ENCODE measurements around the gene LCORL.

The LCORL gene

DNA sequence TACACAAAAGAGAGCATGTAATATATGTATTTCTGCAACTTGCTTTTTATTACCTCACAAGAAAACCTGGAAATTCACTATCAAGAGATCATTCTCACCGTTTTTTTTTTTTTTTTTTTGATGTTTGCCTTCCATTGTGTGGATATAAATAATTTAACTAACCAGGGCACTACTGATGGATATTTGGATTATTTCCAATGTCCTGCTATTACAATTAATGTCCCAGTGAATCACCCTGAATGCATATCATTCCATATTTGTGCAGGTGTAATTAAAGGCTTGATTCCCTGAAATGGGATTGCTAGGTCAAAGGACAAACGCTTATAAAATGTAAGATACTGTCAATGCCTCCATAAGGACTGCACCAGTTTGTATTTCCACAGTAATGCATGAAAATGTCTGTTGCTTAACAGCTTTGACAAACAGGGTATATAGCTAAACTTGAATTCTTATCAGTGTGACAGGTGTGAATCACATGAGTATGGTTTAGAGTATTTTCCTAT lies 123.0 kb downstream of the LCORL start:
- H3K9me3 ChIP-seq, result no peaks in the 10 kb centered on the region
- H3K4me3 ChIP-seq (ENCODE audit: low read depth, low read length), result no peak overlapping the region
- DNase-seq, result no peak
- H3K27me3 ChIP-seq, result no peaks in the 10 kb centered on the region
- H3K4me1 ChIP-seq, result no peaks in the 10 kb centered on the region
- TF ChIP-seq, protein P1, sequence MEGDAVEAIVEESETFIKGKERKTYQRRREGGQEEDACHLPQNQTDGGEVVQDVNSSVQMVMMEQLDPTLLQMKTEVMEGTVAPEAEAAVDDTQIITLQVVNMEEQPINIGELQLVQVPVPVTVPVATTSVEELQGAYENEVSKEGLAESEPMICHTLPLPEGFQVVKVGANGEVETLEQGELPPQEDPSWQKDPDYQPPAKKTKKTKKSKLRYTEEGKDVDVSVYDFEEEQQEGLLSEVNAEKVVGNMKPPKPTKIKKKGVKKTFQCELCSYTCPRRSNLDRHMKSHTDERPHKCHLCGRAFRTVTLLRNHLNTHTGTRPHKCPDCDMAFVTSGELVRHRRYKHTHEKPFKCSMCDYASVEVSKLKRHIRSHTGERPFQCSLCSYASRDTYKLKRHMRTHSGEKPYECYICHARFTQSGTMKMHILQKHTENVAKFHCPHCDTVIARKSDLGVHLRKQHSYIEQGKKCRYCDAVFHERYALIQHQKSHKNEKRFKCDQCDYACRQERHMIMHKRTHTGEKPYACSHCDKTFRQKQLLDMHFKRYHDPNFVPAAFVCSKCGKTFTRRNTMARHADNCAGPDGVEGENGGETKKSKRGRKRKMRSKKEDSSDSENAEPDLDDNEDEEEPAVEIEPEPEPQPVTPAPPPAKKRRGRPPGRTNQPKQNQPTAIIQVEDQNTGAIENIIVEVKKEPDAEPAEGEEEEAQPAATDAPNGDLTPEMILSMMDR (IDR thresholded peaks at IDR 0.05; ENCODE audit: low read depth, low read length), result no peak
- no peaks in the 10 kb centered on the region; the same call in 1 of the 2 replicates for H3K36me3 ChIP-seq

DNA sequence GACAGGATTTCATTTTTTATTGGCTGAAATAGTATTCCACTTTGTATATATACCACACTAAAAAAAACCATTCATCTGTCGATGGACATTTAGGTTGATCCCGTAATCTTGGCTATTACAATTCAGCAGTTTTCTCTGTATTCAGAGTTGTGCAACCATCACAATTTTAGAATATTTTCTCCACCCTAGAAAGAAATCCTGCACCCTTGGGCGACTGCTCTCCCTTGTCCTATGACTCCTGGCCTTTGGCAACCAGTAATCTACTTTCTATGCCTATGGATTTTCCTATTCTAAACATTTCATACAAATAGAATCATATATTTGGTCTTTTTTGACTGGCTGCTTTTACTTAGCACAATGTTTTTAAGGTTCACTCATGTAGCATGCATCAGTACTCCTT lies 126.1 kb downstream of the LCORL start:
- DNase-seq, result no peak
- Histone ChIP-seq H3K27me3 (no peaks in the 10 kb centered on the region), H3K9me3 (no peaks in the 10 kb centered on the region), H3K4me1 (peaks cover 4% of the 10 kb centered on the region), H3K4me3 (ENCODE audit: low read depth, low read length) (no peak overlapping the region), H3K36me3 (no peaks in the 10 kb centered on the region)
- TF ChIP-seq, protein P1 (IDR thresholded peaks at IDR 0.05; ENCODE audit: low read depth, low read length), result no peak

DNA sequence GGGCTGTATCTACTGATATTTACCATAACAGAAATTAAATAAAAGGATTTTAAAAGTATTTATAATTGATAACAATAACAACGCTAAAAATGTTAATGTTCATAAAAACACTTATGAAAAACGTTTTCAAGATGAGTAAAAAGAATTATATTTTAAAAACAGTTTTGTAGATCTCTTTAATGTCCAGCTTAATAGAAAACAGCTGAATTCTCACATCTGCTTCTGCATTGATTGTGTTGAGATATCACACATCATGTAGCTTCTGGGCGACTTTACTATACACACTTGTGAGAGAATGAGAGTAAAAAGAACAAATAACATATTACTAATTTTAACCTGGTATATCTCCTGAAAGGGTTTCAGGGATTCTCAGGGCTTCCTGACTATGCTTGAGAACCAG lies 127.1 kb downstream of the LCORL start:
- H3K27me3 ChIP-seq, result no peaks in the 10 kb centered on the region
- no peaks in the 10 kb centered on the region for H3K36me3 ChIP-seq
- no peaks in the 10 kb centered on the region for H3K9me3 ChIP-seq
- TF ChIP-seq, protein P1 (IDR thresholded peaks at IDR 0.05; ENCODE audit: low read depth, low read length), result no peak
- no peak for DNase-seq
- no peak overlapping the region for H3K4me3 ChIP-seq (ENCODE audit: low read depth, low read length)
- peaks cover 7% of the 10 kb centered on the region for H3K4me1 ChIP-seq

DNA sequence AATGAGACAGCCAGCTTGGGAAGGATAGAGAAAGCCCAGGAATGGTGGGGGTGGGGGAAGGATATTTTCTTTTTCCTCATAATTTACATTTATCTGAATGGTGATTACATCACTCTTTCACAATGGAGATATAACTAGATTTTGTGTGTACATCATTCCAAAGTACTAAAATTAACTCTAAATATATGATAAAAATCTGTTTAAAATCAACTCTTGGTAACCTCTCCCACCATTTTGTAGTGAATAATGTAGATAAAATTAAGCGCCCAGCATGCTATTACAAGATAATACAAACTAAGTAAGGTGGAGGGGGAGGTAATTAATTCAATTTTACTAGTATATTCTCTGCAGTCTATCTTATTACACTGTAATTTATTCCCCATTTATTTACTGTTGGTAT lies 131.9 kb downstream of the LCORL start:
- TF ChIP-seq, protein P1 (IDR thresholded peaks at IDR 0.05; ENCODE audit: low read depth, low read length), result no peak
- Histone ChIP-seq H3K4me1 (peaks cover 7% of the 10 kb centered on the region), H3K4me3 (ENCODE audit: low read depth, low read length) (no peak overlapping the region), H3K9me3 (no peaks in the 10 kb centered on the region), H3K27me3 (no peaks in the 10 kb centered on the region), H3K36me3 (no peaks in the 10 kb centered on the region)
- no peak for DNase-seq

DNA sequence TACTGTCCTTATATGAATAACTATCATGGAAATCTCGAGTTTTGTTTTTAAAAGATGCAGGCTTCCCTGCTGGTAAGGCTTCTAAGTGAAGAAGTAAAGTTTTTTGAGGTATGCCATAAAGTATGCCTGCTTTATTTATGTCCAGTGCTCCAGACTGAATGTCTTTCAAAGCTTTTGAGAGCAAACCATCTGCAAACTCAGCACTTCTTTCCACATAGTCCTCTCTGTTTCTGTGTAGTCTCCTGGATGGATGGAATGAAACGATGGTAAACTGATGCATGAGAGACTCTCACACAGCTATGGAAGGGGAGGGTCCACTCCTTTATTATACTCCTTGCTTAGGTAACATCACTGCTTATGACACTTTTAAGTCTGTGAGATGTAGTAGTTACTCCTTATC lies 137.0 kb downstream of the LCORL start:
- Histone ChIP-seq H3K4me1 (no peaks in the 10 kb centered on the region; the same call in 1 of the 2 replicates), H3K9me3 (no peaks in the 10 kb centered on the region), H3K27me3 (no peaks in the 10 kb centered on the region), H3K4me3 (ENCODE audit: low read depth, low read length) (no peak overlapping the region), H3K36me3 (peaks cover 10% of the 10 kb centered on the region)
- no peak for DNase-seq
- TF ChIP-seq, protein P1 (IDR thresholded peaks at IDR 0.05; ENCODE audit: low read depth, low read length), result no peak

DNA sequence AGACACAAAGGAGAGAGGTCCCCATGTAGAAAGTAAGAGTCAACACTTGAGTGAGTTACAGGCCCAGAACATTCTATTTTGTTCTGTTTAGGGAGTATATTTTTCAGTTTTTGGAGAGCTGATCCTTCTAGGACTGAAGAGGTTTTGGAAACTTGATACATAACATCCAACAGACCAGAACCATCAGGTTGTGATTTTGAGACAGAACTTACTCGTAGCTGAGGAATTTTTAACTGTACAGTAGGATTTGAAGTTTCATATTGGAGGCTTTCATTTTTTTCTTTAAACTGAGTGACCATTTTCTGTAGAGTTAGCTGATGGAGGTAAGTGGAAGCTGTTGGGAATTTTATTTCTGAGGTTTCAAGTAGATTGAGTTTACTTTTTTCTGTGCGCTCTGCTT lies 137.5 kb downstream of the LCORL start:
- Histone ChIP-seq H3K9me3 (no peaks in the 10 kb centered on the region), H3K27me3 (no peaks in the 10 kb centered on the region), H3K4me3 (ENCODE audit: low read depth, low read length) (no peak overlapping the region), H3K4me1 (no peaks in the 10 kb centered on the region), H3K36me3 (peaks cover 10% of the 10 kb centered on the region)
- no peak for DNase-seq
- TF ChIP-seq, protein P1 (IDR thresholded peaks at IDR 0.05; ENCODE audit: low read depth, low read length), result no peak
